CD4-positive, alpha-beta T cell treated with Interleukin-2 at 100 ng/mL for 4 hours (primary cell): ENCODE data around the gene TLCD3B.
"Not testable (repeated sequence)": the region's sequence is repeated elsewhere in the genome, so short reads cannot be mapped to it uniquely, and the experiment has no call there.

ENCODE experiments used
- DNase-seq: peaks from one replicate; pipeline ENCODE4 v3.0.0-alpha.2; 2020; ENCODE audit warnings: low spot score

Gene TLCD3B

DNA sequence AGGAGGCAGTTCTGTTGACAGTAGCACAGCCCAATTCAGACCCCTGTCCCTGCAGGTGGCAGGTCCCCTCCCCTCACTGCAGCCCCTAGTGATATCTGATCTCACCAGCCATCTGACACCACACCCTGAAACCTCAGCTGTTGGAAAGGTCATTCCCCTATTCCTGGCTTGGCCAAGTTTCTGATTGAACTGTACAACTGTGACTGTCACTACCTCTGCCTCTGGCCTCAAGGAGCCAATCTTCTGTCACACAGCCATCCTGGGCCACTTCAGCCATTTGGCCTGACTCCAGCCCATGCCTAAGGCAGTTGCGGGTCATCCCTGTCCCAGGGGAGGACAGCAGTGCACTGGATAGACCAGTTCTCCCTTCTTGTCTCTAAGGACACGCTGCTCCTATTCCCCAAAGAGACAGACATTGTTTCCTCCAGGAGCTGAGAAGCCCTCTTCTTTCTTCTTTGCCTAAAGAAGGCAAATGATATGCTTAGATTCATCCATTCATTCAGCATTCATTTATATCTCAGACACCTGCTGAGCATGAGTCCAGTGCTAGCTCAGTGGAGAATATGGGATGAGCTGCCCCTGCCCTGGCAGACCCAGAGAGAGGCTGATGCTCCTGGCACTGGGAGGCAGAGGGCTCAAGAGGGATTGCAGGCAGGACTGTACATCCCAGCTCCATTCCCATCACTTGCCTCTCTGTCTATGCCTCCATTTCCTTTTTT lies 29.9 kb upstream of the TLCD3B start:
- DNase-seq, result no peak

GRCh38 chr16:30060346-30060745 lies 29.3 kb upstream of the TLCD3B start:
- DNase-seq, result no peak

GRCh38 chr16:30054959-30055553 lies 24.0 kb upstream of the TLCD3B start:
- peak; percentile 45 for DNase-seq

- DNase-seq, result no peak
Observed at GRCh38 chr16:30054451-30054850, 23.4 kb upstream of the TLCD3B start.

DNA sequence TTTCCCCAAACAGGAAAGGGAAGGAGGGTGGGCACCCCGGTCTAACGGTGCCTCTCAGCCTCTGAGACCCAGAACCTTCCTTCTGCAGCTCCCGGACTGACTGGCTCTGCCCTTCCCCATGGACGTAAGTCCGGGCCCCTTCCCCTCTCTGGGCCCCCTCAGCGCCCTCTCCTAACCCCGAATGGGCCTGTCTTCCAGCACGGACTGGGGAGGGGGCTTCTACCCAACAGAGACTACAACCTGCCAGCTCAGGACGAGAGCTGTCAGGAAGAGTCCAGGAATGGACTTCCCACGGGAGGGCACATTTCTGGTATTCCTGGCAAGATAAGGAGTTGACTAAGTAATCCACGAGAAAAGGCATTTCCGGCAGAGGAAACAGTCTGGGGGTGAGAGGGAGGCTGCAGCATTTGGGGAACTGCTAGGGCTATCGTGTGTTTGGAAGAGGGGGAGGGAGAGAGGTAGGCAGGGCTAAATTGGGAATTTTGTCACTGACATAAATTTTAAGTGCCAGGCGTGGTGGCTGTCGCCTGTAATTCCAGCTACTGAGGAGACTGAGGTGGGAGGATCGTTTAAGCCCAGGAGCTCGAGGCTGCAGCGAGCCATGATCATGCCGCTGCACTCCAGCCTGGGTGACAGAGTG lies 22.4 kb upstream of the TLCD3B start:
- no peak for DNase-seq

DNA sequence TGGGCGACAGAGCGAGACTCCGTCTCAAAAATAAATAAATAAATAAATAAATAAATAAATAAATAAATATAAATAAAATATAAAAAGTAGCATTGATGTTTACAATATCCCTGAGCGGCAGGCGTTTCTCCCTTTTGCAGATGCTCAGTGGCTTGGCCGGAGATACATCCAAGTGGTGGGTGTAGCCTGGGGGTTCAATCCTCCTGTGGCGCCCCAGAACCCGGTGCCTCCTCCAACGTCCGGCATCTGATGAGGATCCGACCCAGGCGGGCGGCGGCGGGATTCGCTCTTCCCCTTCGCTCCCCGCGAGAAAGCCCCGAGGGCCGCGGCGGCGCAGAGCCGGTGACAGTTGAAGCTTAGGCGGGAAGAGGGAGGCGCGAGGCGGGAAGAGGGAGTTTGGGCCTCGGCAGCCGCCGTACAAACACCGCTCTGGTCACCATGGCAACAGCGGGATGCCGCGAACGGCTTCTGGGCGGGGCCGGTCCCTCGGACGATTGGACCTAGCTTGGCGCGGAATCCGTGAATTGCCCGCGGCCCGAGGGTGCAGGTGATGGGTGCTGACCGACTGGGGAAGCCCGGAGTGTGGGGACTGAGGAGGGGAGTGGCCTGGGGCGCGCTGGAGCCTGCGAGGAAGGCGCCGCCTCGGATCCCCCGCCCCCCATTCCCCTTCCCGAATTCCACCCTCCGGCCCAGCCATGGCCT lies 21.8 kb upstream of the TLCD3B start:
- DNase-seq, result peak; percentile 91

- no peak for DNase-seq
Observed at GRCh38 chr16:30051518-30051917, 20.4 kb upstream of the TLCD3B start.

DNA sequence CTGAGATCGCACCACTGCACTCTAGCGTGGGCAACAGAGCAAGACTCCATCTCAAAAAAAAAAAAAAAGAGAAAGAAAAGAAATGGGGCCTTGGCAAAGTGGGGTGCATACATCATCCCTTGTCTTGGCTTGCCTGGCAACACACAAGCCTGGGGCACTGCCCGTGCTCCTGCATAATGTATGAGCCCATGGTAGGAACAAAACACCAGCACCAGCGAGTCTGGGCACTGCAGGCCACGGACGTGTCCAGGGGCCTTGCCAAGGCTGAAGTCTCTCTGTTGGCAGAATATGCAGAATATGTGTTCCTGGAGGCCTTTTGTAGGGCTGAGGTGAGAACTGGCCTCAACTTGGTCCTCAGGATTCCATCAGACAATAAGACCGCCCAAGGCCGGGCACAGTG lies 18.8 kb upstream of the TLCD3B start:
- DNase-seq, result no peak

- DNase-seq, result no peak
Observed at GRCh38 chr16:30046588-30046987, 15.5 kb upstream of the TLCD3B start.

DNA sequence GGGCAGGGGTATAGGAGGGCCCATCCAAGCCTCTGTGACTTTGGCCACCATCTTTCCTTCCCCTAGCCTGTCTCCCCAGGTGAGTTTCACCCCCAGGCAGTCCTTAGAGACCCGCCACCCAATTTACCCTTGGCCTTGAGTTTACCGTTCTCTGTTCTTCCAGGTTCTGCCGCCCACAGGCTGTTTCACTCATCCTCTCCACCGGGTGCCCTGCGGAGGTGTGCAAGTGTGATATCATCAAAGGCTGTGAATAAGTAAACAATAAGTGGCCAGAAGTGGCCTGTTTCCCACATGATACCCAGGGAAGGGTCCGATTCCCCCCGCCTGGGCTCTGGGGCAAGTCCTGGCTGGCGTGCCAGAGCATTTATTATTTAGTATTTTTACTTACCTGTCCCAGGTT lies 15.1 kb upstream of the TLCD3B start:
- DNase-seq, result no peak

DNA sequence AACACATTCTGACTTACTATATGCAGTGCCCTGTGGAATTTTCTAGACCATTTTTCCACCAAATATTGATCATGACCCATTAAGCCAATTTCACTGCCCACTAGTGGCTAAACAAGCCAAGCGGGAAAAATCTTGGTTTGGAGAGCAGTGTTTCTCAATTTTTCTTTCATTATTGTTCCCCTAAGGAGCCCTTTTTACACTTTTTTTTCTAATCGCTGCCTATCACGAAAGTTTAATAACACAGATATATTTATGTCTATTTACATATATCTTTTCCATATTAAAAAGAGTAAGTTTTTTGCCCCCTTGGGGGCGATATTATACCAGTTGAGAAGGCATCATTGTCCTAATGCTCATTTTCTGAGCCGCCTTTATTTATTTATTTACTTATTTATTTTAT lies 10.8 kb upstream of the TLCD3B start:
- DNase-seq, result peak; percentile 52

DNA sequence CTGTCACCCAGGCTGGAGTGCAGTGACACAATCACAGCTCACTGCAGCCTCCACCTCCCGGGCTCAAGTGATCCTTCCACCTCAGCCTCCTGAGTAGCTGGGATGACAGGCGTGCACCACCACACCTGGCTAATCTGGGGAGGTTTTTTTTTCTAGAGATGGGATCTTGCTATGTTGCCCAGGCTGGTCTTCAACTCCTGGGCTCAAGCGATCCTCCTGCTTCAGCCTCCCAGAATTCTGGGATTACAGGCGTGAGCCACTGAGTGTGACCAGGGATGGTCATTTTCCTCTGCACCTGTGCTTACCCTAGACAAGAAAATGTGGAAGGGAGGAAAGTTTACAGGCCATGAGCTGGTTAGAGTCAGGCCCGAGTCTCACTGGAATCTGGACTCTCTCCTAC lies 9.6 kb upstream of the TLCD3B start:
- DNase-seq, result not testable (repeated sequence)

GRCh38 chr16:30040221-30040620 lies 9.2 kb upstream of the TLCD3B start:
- no peak for DNase-seq

GRCh38 chr16:30033270-30033669 lies 2.2 kb upstream of the TLCD3B start:
- DNase-seq, result no peak

DNA sequence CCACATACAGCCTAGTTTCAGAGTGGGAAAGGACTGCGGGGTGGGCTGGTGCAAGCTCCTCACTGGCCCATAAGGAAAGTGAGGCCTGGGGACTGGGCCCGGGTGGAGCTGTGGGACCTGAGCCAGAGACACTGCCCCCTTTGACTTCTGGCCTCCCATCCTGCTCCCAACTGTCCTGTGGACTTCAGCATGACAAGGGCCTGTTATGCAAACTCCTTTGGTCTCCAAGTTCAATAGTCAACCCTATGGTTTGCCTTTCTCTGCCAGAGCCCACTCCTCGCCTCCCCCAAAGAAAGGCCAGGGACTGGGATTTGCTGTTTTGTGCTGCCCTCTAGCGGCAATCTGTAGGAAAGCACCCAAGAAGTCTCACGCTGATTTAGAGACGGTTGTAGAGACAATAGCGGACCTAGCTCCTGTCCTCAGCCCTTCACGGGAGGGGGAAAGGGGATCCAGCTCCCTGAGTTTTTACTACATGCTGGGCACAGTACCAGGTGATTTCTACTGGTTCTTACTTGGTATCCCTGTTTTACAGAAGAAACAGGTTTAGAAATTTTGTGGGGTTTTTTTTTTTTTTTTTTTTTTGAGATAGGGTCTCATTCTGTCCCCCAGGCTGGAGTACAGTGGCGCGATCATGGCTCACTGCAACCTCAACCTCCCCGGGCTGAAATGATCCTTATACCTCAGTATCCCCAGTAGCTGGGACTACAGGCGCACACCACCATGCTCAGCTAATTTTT lies 1.2 kb upstream of the TLCD3B start:
- peak; percentile 75 for DNase-seq

- no peak for DNase-seq
Observed at GRCh38 chr16:30031477-30031918, 427 bp upstream of the TLCD3B start.

GRCh38 chr16:30030011-30030685 lies 923 bp downstream of the TLCD3B start:
- DNase-seq, result no peak

GRCh38 chr16:30028438-30029076 lies 2.5 kb downstream of the TLCD3B start:
- no peak for DNase-seq

GRCh38 chr16:30027588-30028437 lies 3.3 kb downstream of the TLCD3B start:
- no peak for DNase-seq

DNA sequence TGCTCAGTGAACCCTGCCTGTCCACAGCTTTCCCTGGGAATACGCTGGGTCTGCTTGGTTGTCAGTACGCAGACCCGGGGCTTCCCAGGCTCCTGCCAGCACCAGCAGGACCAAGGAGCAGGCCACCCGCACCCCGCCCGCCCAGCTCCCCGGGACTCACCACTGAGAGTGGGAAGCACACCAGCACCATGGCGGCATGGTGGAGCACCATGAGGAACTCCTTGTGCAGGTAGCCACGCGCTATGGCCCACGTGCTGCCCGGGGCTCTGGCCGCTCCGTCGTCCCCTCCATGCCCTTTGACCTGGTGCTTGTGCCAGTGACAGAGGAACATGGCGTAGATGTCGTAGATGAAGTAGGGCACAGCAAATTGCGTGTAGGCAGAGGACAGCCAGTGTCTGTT lies 4.6 kb downstream of the TLCD3B start:
- DNase-seq, result no peak
